ENCODE results near the gene PRCC.

DNA sequence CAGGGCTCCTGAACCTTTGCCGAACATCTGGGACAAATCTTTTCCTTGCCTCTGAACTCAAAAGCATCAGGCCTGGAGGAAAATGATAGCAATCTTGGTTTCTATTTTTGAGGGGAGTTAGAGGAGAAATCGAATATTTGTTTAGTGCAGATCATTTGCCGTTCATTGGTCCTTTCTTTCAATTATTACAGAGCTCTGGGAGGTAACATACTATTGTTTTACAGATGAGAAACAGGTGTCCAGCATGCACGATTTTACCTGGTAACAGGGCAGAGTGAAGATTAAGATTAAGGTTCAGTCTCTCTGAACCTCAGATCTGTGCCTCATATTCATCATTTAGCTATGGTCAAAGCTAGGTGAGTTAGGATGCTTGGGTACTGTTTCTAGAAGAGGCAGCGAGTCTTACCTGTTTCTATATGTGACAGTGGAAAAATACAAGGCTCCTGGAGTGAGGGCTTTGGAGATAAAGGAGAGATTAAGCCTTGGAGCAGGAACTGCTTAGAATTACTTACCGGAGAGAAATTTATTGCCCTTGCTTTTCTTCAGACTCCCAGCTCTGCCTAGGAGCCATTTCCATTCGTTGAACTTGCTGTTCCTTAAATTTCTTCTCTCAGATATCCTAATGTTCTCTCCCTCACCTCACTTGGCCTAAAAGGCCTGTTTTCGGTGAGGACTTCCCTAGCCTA, 1.4 kb downstream of the PRCC start:
- TF ChIP-seq EZH2 (IDR thresholded peaks at IDR 0.05; ENCODE audit: borderline replicate concordance, low read depth, low read length, poor library complexity, severe bottlenecking) = no peak
- TF ChIP-seq, protein P1, sequence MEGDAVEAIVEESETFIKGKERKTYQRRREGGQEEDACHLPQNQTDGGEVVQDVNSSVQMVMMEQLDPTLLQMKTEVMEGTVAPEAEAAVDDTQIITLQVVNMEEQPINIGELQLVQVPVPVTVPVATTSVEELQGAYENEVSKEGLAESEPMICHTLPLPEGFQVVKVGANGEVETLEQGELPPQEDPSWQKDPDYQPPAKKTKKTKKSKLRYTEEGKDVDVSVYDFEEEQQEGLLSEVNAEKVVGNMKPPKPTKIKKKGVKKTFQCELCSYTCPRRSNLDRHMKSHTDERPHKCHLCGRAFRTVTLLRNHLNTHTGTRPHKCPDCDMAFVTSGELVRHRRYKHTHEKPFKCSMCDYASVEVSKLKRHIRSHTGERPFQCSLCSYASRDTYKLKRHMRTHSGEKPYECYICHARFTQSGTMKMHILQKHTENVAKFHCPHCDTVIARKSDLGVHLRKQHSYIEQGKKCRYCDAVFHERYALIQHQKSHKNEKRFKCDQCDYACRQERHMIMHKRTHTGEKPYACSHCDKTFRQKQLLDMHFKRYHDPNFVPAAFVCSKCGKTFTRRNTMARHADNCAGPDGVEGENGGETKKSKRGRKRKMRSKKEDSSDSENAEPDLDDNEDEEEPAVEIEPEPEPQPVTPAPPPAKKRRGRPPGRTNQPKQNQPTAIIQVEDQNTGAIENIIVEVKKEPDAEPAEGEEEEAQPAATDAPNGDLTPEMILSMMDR (conservative IDR thresholded peaks at IDR 0.05; ENCODE audit: low read depth, low read length) = no peak
